Measurements from ENCODE around the gene TEX29.

GRCh38 chr13:111318386-111318785, 2.1 kb upstream of the TEX29 start:
- no peak for TF ChIP-seq CTCF (conservative IDR thresholded peaks at IDR 0.05; ENCODE audit: low read depth, low read length)
- TF ChIP-seq EZH2 (IDR thresholded peaks at IDR 0.05; ENCODE audit: borderline replicate concordance, low read depth, low read length, poor library complexity, severe bottlenecking): no peak
